ENCODE data around the gene ZNF277. TPM values are rescaled to one million over a fixed set of nuclear protein-coding genes. Genes with fewer than 3 reads are reported as not detected.

Gene ZNF277
- total RNA-seq, 1 experiment from 2014 or later: 12.8 TPM

GRCh38 chr7:112199672-112200071 is 6.8 kb upstream of the ZNF277 start:
- Histone ChIP-seq H3K27ac (ENCODE audit: low read length) (no peak overlapping the region), H3K4me1 (ENCODE audit: control insufficient read depth, insufficient read depth, low read length) (peaks cover 9% of the 10 kb centered on the region), H3K27me3 (ENCODE audit: control insufficient read depth, insufficient read depth, low read length) (no peaks in the 10 kb centered on the region), H3K4me3 (ENCODE audit: low read depth in 2 of 2, low read length in 2 of 2) (no peak overlapping the region), H3K36me3 (ENCODE audit: control insufficient read depth, insufficient read depth, low read length) (no peaks in the 10 kb centered on the region), H3K9me3 (ENCODE audit: control insufficient read depth, insufficient read depth, low read depth, low read length) (no peaks in the 10 kb centered on the region)
- POLR2A ChIA-PET: no interaction called here
- no peak for TF ChIP-seq CTCF (IDR thresholded peaks at IDR 0.05)
- TF ChIP-seq SIN3A (IDR thresholded peaks at IDR 0.05; ENCODE audit: borderline replicate concordance, insufficient read depth, low read depth, low read length): no peak
- no peak for TF ChIP-seq REST (IDR thresholded peaks at IDR 0.05; ENCODE audit: insufficient read depth in 1 of 2, low read depth in 2 of 2, low read length in 1 of 2)
- no peak for TF ChIP-seq POLR2AphosphoS5 (IDR thresholded peaks at IDR 0.05; ENCODE audit: low read depth, low read length)
- BruUV-seq (replicated peaks): no TSS peak
- no peak for ATAC-seq
- no peak for DNase-seq (ENCODE audit: low read depth, low spot score)
- intact Hi-C loops (cut with micrococcal nuclease; ENCODE audit: unreplicated experiment): loop anchor here (10.0 kb wide), 1 partner anchor 185 kb away; no protein-coding TSS in a partner anchor
- in situ Hi-C loops (cut with HindIII; ENCODE audit: low pct_unique_long_range_greater_than_20kb, low sequenced_read_pairs): no loop called here
- CTCF ChIA-PET: no interaction called here

GRCh38 chr7:112201411-112201810 is 5.1 kb upstream of the ZNF277 start:
- peaks cover 10% of the 10 kb centered on the region for H3K4me1 ChIP-seq (ENCODE audit: control insufficient read depth, insufficient read depth, low read length)
- H3K4me3 ChIP-seq (ENCODE audit: low read depth in 2 of 2, low read length in 2 of 2): no peak overlapping the region
- no peaks in the 10 kb centered on the region for H3K36me3 ChIP-seq (ENCODE audit: control insufficient read depth, insufficient read depth, low read length)
- ATAC-seq (no peak), DNase-seq (ENCODE audit: low read depth, low spot score) (no peak)
- no peak overlapping the region for H3K27ac ChIP-seq (ENCODE audit: low read length)
- TF ChIP-seq SIN3A (IDR thresholded peaks at IDR 0.05; ENCODE audit: borderline replicate concordance, insufficient read depth, low read depth, low read length): no peak
- no peak for TF ChIP-seq CTCF (IDR thresholded peaks at IDR 0.05)
- TF ChIP-seq TCF7L2 (IDR thresholded peaks at IDR 0.05; ENCODE audit: low read depth, low read length): no peak
- no peak for TF ChIP-seq POLR2AphosphoS5 (IDR thresholded peaks at IDR 0.05; ENCODE audit: low read depth, low read length)
- TF ChIP-seq REST (IDR thresholded peaks at IDR 0.05; ENCODE audit: insufficient read depth in 1 of 2, low read depth in 2 of 2, low read length in 1 of 2): no peak
- in situ Hi-C loops (cut with HindIII; ENCODE audit: low pct_unique_long_range_greater_than_20kb, low sequenced_read_pairs) (no loop called here), intact Hi-C loops (cut with micrococcal nuclease; ENCODE audit: unreplicated experiment) (loop anchor here (10.0 kb wide), 1 partner anchor 183 kb away; no protein-coding TSS in a partner anchor)
- no TSS peak for BruUV-seq (replicated peaks)
- POLR2A ChIA-PET: no interaction called here
- no peaks in the 10 kb centered on the region for H3K9me3 ChIP-seq (ENCODE audit: control insufficient read depth, insufficient read depth, low read depth, low read length)
- H3K27me3 ChIP-seq (ENCODE audit: control insufficient read depth, insufficient read depth, low read length): no peaks in the 10 kb centered on the region
- CTCF ChIA-PET: no interaction called here
